ENCODE results near the gene HS2ST1.
"Not testable (repeated sequence)": the region's sequence is repeated elsewhere in the genome, so short reads cannot be mapped to it uniquely, and the experiment has no call there.

The HS2ST1 gene

DNA sequence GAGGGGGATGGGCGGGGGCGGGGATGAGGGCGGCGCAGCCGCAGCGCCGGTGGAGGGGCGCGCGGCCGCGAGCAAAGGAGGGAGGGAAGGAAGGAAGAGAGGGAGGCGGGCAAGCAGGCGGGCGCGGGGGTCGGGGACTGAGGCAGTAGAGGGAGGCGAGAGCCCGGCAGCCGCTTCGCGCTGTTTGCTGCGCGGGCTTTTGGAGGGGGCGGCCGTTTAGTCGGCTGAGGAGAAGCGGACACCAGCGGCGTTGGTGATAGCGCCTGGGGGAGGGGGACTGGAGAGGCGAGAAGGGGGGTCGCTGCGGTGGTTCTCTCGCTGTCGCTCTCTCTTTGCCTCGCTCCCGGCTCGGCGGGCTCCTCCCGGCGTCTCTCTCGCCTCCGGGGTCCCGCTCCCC is at the start of gene HS2ST1:
Gene HS2ST1, plus strand, starts transcription at position 35 of the 397 bp plus-strand sequence.
- DNase-seq (ENCODE audit: low spot score) = no peak

DNA sequence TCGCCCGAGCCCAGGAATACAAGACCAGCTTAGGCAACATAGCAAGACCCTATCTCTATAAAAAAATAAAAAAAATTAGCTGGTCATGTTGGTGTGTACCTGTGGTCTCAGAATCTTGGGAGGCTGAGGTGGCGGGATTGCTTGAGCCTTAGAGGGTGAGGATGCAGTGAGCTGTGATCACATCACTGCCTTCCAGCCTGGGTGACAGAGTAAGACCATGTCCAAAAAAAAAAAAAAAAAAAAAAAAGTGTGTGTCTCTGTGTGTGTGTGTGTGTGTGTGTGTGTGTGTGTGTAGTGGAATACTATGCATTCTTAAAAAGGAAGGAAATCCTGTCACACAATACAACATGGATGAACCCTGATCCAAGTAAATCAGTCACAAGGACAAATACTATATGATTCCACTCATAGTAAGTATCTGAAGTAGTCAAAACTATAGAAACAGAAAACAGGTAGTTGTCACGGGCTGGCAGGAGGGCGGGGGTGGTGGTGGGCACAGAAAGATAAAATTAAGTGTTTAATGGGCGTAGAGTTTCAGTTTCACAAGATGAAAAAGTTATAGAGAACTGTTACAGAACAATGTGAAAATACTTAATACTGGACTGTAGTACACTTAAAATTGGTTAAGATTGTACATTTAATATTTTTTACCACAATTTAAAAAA is 48.3 kb upstream of the HS2ST1 start:
- no peak for DNase-seq (ENCODE audit: low spot score)

DNA sequence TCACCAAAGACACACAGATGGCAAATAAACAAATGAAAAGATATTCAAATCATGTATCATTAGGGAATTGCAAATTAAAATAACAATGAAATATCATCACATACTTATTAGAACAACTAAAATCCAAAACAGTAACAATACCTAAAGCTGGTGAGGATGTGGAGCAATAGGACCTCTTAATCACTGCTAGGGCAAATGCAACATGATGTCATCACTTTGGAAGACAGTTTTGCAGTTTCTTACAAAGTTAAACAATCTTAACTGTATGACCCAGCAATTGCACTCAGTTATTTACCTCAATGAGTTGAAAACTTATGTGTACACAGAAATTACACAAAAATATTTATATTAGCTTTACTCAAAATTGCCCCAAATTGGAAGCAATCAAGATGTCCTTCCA is 47.8 kb upstream of the HS2ST1 start:
- no peak for DNase-seq (ENCODE audit: low spot score)

DNA sequence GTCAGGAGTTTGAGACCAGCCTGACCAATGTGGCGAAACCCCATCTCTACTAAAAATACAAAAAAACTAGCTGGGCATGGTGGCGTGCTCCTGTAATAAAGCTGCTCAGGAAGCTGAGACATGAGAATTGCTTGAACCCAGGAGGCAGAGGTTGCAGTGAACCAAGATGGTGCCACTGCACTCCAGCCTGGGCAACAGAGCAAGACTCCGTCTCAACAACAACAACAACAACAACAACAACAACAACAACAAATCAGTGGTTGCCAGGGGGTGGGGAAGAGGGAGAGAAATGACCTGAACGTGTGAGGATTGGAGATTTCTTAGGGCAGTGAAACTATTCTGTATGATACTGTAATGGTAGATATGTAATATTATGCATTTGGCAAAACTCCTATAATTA is 47.2 kb upstream of the HS2ST1 start:
- DNase-seq (ENCODE audit: low spot score) = not testable (repeated sequence)

DNA sequence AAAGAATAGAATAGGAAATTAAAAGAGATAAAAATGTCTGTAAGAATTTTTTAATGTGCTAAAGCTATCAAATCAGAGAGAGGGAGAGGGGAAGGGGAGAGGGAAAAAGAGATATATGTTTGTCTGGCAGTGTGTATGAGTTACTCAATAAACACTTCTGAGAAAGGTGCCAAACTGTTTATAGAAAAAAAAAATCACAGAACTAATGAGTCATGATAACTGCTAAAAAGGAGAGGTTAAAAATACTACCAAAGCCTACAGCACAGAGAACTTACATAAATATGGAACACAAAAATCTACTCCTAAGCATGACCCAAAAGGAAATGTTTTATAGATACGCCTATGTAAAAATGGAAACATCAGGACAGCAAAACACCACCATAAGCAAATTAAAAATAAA is 46.0 kb upstream of the HS2ST1 start:
- no peak for DNase-seq (ENCODE audit: low spot score)

DNA sequence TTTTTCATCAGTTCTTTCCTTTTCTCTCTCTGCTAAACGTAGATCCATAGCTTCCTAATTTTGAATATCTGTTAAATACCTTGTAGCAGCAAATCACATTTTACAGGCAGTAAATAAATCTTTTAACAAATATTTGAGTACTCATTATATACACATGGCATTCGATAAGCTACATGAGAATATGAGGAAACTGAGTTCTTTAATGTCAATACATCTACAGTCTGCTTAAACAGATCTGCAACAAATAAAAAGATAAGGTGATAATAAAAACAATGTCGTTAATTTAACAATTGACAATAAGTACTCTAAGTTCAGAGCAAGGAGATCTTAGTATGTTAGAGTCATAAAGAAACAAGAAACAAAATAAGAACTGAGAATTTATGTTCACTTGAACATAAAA is 43.4 kb upstream of the HS2ST1 start:
- DNase-seq (ENCODE audit: low spot score) = no peak

DNA sequence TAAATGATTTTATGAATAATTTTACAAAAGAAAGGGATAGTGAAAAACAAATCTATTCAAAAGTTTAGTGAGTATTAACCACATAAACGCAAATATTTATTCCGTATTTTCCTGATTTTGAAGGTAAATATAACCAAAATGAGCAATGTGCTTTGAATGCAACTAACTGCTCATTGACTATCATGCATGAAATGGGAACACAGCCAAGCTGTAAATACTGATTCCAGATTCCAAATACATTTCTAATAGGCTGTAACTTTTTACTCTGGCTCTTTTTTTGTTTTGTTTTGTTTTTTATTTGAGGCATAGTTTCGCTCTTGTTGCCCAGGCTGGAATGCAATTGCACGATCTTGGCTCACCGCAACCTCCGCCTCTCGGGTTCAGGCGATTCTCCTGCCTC is 42.3 kb upstream of the HS2ST1 start:
- DNase-seq (ENCODE audit: low spot score) = no peak

DNA sequence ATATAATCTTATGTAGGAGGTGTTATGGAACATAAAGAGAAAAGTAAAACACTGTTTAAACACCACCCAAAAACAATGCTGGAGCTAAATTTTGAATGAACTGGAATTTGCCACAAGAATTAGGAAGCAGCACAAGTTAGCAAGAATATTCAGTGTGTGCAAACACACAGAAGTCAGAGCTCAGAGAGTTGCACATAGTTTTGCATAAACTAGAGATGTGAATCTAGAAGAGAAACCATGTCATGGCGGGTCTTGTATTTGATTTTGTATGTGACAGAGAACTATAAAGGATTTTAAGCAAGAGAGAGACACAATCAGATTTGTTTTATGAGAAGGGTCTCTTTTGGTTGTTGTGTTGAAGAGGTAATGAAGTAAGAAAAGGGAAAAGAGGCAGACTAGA is 38.7 kb upstream of the HS2ST1 start:
- no peak for DNase-seq (ENCODE audit: low spot score)

DNA sequence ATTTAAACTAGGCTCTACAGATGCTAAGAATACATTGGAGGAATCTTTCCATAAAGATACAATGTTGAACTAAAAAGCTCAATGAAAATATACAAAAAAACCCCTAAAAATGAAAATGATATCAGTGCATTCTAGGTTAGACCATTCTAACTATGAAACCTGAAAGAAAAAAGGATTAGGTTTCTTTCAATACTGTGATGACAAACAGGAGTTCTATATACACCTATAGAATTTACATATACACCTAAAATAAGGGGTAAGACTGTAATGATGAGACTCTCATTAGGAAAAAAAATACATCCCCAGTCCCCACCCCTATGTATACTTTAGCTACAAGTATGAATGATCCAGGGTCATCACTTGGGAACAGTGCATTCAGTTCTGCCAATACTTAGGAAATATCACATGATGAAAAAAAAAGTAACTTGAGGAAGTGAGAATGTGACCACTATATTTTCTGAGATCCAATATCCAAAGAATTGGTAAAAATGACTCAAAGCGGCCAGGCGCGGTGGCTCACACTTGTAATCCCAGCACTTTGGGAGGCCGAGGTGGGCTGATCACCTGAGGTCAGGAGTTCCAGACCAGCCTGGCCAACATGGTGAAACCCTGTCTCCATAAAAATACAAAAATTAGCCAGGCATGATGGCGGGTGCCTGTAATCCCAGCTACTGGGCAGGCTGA is 26.8 kb upstream of the HS2ST1 start:
- DNase-seq (ENCODE audit: low spot score) = no peak

DNA sequence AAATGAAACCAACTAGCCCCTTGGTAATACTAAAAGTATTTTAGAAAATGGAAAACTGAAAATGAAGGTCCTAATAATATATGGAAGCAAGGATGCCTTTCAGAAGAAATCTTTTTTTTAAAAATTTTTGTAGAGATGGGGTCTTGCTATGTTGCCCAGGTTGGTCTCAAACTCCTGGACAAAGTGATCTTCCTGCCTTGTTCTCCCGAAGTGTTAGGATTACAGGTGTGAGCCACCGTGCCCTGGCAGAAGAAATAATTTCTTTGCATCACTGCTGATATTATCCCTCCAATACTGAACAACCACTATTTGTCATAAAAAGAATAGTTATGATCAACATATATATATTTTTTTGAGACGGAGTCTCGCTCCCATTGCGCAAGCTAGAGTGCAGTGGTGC is 26.1 kb upstream of the HS2ST1 start:
- no peak for DNase-seq (ENCODE audit: low spot score)

DNA sequence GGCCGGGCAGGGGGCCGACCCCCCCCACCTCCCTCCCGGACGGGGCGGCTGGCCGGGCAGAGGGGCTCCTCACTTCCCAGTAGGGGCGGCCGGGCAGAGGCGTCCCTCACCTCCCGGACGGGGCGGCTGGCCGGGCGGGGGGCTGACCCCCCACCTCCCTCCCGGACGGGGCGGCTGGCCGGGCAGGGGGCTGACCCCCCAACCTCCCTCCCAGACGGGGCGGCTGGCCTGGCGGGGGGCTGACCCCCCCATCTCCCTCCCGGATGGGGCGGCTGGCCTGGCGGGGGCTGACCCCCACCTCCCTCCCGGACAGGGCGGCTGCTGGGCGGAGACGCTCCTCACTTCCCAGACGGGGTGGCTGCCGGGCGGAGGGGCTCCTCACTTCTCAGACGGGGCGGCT is 15.0 kb upstream of the HS2ST1 start:
- DNase-seq (ENCODE audit: low spot score) = not testable (repeated sequence)

DNA sequence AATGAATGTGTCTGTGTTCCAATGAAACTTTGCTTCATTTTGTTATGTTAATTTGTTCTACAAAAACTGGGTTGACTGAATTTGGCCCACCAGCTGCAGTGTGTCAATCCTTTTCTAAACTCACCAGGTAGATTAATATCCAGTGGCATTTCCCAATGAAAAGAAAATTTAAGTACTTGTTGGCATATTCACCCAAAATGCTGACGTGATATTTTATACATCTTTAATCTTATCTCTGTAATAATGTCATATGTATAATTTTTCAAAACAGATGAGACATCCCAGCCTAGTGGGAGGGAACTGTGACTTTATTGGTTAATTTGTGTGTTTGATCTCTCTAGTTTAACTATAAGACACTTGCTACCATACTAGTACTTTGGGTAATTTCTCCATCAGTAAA is 8.6 kb upstream of the HS2ST1 start:
- no peak for DNase-seq (ENCODE audit: low spot score)

DNA sequence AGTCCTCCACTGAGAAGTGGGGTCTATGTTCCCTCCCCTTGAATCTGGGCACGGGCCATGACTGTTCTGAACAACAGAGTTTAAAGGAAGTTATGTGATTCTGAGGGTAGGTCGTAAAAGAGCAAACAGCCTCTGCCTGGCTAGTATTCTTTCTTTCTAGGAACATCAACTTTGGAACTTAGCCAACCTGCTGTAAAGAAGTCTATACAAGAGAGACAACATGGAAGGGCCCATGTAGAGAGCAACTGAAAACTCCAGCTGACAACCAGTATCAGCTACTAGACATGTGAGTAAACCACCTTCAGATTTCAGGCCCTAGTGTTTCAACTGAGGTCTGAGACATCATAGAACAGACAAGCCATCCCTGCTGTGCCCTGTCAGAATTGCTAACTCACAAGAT is 8.0 kb upstream of the HS2ST1 start:
- no peak for DNase-seq (ENCODE audit: low spot score)

DNA sequence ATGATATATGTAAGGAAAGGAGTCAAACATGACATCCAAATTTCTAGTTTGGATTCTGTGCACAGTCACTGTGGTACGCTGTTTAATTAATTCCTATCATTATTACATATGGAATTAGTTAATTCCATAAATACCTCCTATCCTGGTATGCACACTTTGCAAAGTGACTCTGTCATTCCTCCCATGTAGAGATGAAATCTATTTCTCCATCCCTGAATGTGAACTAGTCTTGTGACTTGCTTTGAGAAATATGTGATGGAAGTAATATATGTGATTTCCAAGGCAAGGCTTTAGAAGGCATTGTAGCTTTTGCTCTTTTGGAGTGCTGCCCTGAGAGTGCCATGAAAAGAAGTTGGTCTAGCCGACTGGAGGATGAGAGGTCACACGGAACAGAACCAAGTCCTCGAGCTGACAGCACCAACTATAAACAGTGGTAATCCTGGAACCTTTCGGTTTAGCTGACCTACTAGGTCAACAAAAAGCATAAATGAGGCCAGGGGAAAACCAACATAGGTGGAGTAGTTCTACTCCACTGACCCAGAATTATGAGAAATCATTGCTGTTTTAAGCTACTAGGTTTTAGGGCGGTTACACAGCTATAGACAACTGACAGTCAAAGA is 2.0 kb upstream of the HS2ST1 start:
- DNase-seq (ENCODE audit: low spot score) = no peak

DNA sequence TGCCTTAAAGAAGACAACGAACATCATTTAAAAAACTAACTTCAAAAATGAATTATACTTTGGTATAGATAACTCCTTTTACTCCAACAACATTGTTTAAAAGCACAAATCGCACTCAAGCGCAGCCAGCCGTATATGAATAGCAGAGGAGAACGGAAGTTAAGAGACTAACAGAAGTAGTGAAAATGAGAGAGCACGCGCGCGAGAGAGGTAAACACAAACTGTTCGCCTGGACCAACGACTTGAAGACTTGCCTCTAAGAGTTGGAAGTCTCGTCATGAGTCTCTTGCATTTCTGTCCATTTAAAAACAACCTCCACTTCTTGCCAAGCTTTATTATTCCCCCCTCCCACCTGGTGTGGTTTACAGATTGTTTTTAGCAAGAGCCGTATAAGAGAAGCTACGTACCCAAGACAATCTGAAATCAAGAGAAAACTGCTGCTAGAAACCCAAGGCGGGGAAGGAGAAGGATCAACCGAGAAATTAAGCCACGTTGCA is 988 bp upstream of the HS2ST1 start:
- no peak for DNase-seq (ENCODE audit: low spot score)

DNA sequence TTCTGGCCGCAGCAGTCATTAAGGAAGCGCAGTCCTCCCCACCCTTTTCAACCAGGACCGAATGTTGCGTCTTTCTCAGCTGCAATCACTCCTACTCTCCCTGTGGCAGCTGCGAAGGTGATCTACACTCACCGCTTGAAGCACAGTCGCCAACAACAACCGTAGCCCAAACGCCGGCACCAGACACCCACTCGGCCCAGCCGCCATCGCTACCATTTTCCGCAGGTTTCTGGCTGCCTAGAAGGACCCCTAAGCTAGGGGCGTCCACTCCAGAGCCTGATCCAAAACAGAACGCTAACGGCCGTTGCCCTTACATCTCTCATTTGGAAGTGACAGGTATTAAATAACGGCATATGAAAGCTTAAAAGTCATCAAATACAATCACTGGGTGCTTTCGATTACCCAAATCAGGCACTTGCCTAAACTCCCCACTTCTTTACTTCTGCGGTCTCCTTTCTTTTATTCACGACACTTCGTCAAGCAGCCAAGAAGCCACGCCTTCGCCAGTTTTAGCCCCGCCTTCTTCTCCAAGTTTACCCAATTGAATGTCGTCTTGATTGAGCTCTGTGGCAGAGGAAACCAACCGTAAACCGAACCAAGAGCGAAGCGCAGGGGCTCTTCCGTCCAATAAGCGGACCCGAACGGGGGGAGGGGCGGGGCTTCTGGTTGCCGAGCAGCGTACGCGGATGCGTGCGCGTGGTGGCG is 387 bp upstream of the HS2ST1 start, which contains the start of gene SELENOF:
Gene SELENOF, minus strand, starts transcription at position 231 of the 705 bp plus-strand sequence. Its CDS starts 15 bp downstream, at position 216.
- DNase-seq (ENCODE audit: low spot score) = peak; percentile 100

DNA sequence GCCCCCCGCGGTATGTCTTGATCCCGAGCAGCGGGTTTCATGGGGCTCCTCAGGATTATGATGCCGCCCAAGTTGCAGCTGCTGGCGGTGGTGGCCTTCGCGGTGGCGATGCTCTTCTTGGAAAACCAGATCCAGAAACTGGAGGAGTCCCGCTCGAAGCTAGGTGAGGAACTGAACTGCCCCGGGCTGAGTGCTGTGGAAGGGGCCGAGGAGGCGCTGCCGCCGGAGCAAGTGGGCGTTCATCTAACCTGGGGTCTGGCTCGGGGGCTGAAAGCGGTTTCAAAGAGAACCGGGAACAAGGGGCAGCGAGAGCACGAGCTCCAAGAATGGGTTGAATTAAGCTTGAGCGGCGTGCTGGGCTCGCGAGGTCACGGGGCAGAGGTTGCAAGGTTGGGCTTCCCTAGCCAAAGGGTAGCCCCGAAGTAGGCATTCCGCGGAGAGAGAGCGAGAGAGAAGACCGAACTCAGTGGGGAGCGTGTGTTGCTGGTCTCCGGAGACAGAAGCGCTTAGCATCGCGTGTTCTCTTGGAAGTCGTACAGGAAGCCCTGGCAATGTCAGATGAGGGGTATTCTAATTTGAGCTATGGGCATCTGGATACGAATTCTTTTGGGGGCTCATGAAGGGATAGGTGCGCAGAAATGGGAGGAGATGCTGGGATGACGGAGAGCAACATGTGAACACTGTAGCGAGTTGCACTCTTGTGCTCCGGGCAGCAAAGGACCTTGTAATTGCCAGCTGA is 732 bp downstream of the HS2ST1 start:
- peak; percentile 33 for DNase-seq (ENCODE audit: low spot score)

DNA sequence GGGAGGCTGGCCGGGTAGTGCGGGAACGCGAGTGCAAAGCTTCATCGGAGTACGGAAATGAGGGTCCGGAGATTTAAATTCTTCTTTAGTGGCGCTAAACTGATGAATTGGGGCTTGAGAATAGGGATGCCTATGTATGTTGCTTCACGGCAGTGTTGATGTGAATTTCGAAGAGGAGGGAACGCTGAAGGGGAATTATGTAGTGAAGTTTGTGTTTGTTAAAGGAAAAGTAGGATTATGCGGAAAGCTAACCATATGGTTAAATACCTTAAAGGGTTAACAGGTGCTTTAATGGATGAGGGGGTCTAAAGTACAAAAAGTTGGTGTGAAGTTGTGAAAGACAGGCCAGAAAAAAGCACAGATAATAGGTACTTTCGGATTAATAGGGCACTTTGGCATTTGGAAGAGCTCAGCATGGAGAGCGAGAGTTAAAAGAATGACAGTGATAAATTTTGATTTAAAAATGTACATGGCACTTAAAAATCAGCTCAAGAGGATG is 1.4 kb downstream of the HS2ST1 start:
- no peak for DNase-seq (ENCODE audit: low spot score)

DNA sequence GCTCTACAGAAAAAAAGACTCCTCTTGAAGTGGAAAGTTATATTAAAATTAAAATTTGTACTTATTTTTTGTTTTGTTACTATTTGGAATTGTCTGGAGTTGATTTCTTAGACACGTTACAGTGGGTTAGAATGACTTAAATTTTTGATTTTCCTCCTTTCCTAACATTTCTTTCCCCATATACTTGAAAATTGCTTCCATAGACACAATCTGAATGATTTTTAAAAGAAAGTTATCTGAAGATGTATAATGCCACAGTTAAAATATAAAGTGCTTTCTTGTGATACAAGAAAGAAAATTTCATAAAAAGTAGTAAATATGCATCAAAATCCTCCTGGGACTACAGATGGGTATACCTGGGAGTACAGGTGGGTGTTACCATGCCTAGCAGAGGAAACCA is 2.3 kb downstream of the HS2ST1 start:
- DNase-seq (ENCODE audit: low spot score) = no peak

DNA sequence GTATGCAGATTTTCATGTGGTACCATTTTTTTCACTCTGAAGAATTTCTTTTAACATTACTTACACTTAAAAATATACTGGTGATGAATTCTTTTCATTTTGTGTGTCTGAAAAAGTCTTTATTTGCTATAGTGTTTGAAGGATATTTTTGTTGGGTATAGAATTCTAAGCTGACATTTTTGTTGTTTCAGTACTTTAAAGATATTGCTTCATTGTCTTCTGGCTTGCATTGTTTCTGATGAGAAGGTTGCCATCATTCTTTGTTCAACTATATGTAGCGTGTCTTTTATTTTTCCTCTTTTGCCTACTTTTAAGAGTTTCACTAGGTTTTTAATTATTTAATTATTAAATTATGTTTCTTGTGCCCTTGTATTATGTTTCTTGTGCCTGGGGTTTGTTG is 8.0 kb downstream of the HS2ST1 start:
- no peak for DNase-seq (ENCODE audit: low spot score)

DNA sequence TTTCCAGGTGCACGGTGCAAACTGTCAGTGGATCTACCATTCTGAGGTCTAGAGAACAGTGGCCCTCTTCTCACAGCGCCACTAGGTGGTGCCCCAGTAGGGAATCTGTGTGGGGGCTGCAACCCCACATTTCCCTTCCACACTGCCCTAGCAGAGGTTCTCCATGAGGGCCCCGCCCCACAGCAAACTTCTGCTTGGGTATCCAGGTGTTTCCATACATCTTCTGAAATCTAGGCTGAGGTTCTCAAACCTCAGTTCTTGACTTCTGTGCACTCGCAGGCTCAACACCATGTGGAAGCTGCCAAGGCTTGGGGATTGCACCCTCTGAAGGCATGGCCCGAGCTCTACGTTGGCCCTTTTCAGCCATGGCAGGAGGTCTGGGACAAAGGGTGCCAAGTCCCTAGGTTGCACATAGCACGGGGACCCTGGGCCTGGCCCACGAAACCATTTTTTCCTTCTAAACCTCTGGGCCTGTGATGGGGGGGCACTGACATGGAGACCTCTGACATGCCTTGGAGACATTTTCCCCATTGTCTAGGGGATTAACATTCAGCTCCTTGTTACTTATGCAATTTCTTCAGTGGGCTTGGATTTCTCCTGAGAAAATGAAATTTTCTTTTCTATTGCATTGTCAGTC is 10.0 kb downstream of the HS2ST1 start:
- DNase-seq (ENCODE audit: low spot score) = no peak

All from hematopoietic multipotent progenitor cell treated with erythropoietin and hydrocortisone succinate and interleukin-3 and kit ligand, for 15 days (in vitro differentiated cells).